NCI-H2227 treated with DMSO at 0.1 percent for 48 hours (cell line): Measurements from ENCODE around the gene TCERG1L.

Experiments
- DNase-seq: peaks from one replicate; lab custom pipeline; 2025; lab: John Stamatoyannopoulos, UW

TCERG1L gene

GRCh38 chr10:131125511-131126225, 185.9 kb downstream of the TCERG1L start:
- no peak for DNase-seq

- no peak for DNase-seq
Measured at GRCh38 chr10:131124945-131125344, 186.6 kb downstream of the TCERG1L start.

- no peak for DNase-seq
Measured at GRCh38 chr10:131123496-131123895, 188.0 kb downstream of the TCERG1L start.

GRCh38 chr10:131121511-131122035, 189.9 kb downstream of the TCERG1L start:
- DNase-seq: no peak

- DNase-seq: no peak
Measured at GRCh38 chr10:131119626-131120355, 191.7 kb downstream of the TCERG1L start.

- DNase-seq: no peak
Measured at GRCh38 chr10:131117416-131118212, 193.9 kb downstream of the TCERG1L start.

GRCh38 chr10:131116991-131117375, 194.5 kb downstream of the TCERG1L start:
- no peak for DNase-seq

- DNase-seq: no peak
Measured at GRCh38 chr10:131116216-131116990, 195.1 kb downstream of the TCERG1L start.

GRCh38 chr10:131115801-131116200, 195.7 kb downstream of the TCERG1L start:
- no peak for DNase-seq

GRCh38 chr10:131115321-131115720, 196.2 kb downstream of the TCERG1L start:
- DNase-seq: no peak

- no peak for DNase-seq
Measured at GRCh38 chr10:131114846-131115245, 196.7 kb downstream of the TCERG1L start.

GRCh38 chr10:131113709-131114291, 197.7 kb downstream of the TCERG1L start:
- DNase-seq: no peak

- DNase-seq: no peak
Measured at GRCh38 chr10:131113165-131113564, 198.4 kb downstream of the TCERG1L start.

GRCh38 chr10:131112691-131113090, 198.8 kb downstream of the TCERG1L start:
- DNase-seq: no peak

- no peak for DNase-seq
Measured at GRCh38 chr10:131111471-131112080, 199.9 kb downstream of the TCERG1L start.

- no peak for DNase-seq
Measured at GRCh38 chr10:131111007-131111406, 200.5 kb downstream of the TCERG1L start.

- no peak for DNase-seq
Measured at GRCh38 chr10:131110241-131110783, 201.2 kb downstream of the TCERG1L start.

GRCh38 chr10:131109726-131110125, 201.8 kb downstream of the TCERG1L start:
- DNase-seq: no peak

GRCh38 chr10:131109291-131109690, 202.2 kb downstream of the TCERG1L start:
- no peak for DNase-seq

- DNase-seq: no peak
Measured at GRCh38 chr10:131107970-131108369, 203.6 kb downstream of the TCERG1L start.

GRCh38 chr10:131102676-131103075, 208.8 kb downstream of the TCERG1L start:
- no peak for DNase-seq
